ENCODE results near the gene PHYHIPL. TPM values are rescaled to one million over a fixed set of nuclear protein-coding genes. Genes with fewer than 3 reads are reported as not detected.

Gene PHYHIPL
- total and polyA plus RNA-seq, 10 donors: 0.03 to 0.04 TPM; not detected in 8

DNA sequence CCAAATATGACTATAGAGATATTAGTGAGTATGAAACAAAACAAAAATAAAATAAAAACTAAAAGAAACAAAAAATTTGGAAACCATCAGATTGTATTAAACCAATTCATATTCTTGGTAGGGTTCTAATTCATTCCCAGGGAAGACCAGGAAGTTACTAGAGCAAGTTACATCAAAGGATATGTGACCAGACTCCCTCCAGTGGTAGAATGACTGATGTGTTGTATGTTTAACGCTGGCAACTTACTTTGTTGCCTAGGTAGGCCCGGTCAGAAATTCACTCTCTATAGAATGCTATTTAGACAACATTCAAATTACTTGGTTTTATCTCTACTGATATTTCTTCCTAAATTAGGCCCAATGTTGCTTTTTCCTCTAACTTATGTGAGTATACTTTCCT lies 5.2 kb downstream of the PHYHIPL start:
- 21 to 34% (median 29%) methylated on average over 2 of the region's 2 CpGs for WGBS, 5 donors
- Histone ChIP-seq H3K9me3 (peaks cover 0 to 4% (median 0%) of the 10 kb centered on the region in 8 donors), H3K4me1 (peaks cover 0 to 8% (median 2%) of the 10 kb centered on the region in 6 donors), H3K27ac (no peak overlapping the region), H3K27me3 (replicated peaks in 1 of 7) (peaks cover 0 to 22% (median 12%) of the 10 kb centered on the region in 7 donors), H3K36me3 (no peaks in the 10 kb centered on the region), H3K4me3 (no peak overlapping the region)
- intact Hi-C loops (cut with DNase I; ENCODE audit: low total_unique reads): no loop called here
- no peak for DNase-seq
- TF ChIP-seq, protein P1, sequence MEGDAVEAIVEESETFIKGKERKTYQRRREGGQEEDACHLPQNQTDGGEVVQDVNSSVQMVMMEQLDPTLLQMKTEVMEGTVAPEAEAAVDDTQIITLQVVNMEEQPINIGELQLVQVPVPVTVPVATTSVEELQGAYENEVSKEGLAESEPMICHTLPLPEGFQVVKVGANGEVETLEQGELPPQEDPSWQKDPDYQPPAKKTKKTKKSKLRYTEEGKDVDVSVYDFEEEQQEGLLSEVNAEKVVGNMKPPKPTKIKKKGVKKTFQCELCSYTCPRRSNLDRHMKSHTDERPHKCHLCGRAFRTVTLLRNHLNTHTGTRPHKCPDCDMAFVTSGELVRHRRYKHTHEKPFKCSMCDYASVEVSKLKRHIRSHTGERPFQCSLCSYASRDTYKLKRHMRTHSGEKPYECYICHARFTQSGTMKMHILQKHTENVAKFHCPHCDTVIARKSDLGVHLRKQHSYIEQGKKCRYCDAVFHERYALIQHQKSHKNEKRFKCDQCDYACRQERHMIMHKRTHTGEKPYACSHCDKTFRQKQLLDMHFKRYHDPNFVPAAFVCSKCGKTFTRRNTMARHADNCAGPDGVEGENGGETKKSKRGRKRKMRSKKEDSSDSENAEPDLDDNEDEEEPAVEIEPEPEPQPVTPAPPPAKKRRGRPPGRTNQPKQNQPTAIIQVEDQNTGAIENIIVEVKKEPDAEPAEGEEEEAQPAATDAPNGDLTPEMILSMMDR (IDR thresholded peaks at IDR 0.05 in 8 of 11, conservative IDR thresholded peaks at IDR 0.05 in 3 of 11): peak in 4 of 11 experiments; percentile 12 to 35 (median 17)
- TF ChIP-seq POLR2A (IDR thresholded peaks at IDR 0.05): no peak

DNA sequence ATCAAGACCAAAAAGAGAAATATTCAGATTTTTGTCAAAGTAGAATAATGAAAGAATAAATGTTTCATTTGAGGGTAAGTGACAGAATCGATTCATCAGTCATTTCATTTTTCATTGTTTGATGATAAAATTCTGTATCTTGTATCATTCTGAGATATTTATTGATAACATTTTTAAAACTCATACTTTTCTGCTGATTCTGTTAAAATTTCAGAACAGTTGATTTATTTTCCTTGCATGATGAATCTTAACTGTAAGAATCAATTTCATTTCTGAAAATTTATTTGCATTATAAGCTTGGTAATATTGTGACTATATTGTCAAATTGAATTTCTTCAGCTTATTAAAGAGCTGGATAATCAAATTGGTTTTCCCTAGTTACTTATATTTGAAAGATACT lies 13.9 kb downstream of the PHYHIPL start:
- H3K27me3 ChIP-seq (replicated peaks in 1 of 7): no peaks in the 10 kb centered on the region
- no peaks in the 10 kb centered on the region for H3K4me1 ChIP-seq
- TF ChIP-seq, protein P1 (IDR thresholded peaks at IDR 0.05 in 8 of 11, conservative IDR thresholded peaks at IDR 0.05 in 3 of 11): no peak
- TF ChIP-seq POLR2A (IDR thresholded peaks at IDR 0.05): no peak
- no peak for TF ChIP-seq POLR2AphosphoS5 (IDR thresholded peaks at IDR 0.05)
- no peak for DNase-seq
- H3K36me3 ChIP-seq: no peaks in the 10 kb centered on the region
- 83 to 86% (median 86%) methylated on average over 1 of the region's 1 CpG for WGBS, 5 donors
- intact Hi-C loops (cut with DNase I; ENCODE audit: low total_unique reads): no loop called here
- H3K4me3 ChIP-seq: no peak overlapping the region
- peaks cover 0 to 4% (median 0%) of the 10 kb centered on the region in 8 donors for H3K9me3 ChIP-seq
- H3K27ac ChIP-seq: no peak overlapping the region

DNA sequence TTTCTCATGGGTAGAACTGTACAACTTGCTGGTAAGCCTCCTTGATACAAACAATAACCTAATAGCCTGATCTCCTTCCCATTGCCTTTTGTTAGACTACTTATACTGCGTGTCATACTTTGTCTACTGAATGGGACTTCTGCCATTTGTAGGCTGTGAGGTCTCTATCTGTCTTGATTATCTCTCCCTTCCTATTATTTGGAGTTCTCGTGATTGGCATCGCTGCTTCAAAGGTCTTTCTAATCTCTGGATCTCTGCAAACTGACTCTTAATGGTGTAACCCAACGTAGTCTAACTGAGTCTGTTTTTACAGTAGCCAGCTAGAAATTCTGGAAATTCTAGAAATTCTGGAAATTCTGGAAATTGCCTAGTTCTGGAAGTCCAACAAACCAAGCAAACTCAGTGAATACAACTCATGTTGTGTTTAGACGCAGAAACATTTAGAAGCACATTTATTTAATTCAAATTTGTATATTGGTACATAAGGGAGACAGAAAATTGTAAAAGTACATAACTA lies 29.8 kb downstream of the PHYHIPL start:
- DNase-seq: no peak
- H3K27me3 ChIP-seq (replicated peaks in 1 of 7): no peaks in the 10 kb centered on the region

DNA sequence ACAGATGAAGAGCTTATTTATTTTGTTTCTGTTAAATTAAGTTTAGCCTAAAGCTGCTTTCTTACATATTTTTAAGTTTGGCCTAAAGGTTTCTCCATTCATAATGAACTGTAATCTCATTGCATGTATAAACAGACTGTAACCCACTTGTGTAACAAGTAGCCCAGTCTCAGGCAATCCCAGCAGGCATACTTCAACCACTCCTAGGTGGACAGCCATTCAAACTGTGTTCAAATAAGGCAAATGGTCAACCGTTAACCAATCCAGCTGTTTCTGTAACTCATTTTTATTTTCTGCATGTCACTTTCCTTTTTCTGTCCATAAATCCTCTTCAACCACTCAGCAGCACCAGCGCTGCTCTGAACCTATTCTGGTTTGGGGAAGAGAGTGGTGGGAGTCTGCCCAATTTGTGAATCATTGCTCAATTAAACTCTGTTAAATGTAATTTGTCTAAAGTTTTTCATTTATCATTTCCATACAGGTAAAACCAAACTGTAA lies 35.9 kb downstream of the PHYHIPL start:
- no peaks in the 10 kb centered on the region for H3K36me3 ChIP-seq
- no peak overlapping the region for H3K4me3 ChIP-seq
- H3K4me1 ChIP-seq: no peaks in the 10 kb centered on the region
- TF ChIP-seq, protein P1 (IDR thresholded peaks at IDR 0.05 in 8 of 11, conservative IDR thresholded peaks at IDR 0.05 in 3 of 11): no peak
- no peak for TF ChIP-seq POLR2AphosphoS5 (IDR thresholded peaks at IDR 0.05)
- no peak for TF ChIP-seq POLR2A (IDR thresholded peaks at IDR 0.05)
- DNase-seq: no peak
- no peak overlapping the region for H3K27ac ChIP-seq
- 74 to 81% (median 75%) methylated on average over 2 of the region's 2 CpGs for WGBS, 5 donors
- intact Hi-C loops (cut with DNase I; ENCODE audit: low total_unique reads): no loop called here
- peaks cover 0 to 8% (median 0%) of the 10 kb centered on the region in 8 donors for H3K9me3 ChIP-seq
- H3K27me3 ChIP-seq (replicated peaks in 1 of 7): no peaks in the 10 kb centered on the region

More for the DNA sequence above, 29.8 kb downstream of the PHYHIPL start:
- peaks cover 0 to 14% (median 0%) of the 10 kb centered on the region in 8 donors for H3K9me3 ChIP-seq
- H3K4me1 ChIP-seq: no peaks in the 10 kb centered on the region
- no peak overlapping the region for H3K27ac ChIP-seq
- H3K36me3 ChIP-seq: no peaks in the 10 kb centered on the region
- intact Hi-C loops (cut with DNase I; ENCODE audit: low total_unique reads): no loop called here
- TF ChIP-seq POLR2AphosphoS5 (IDR thresholded peaks at IDR 0.05): no peak
- TF ChIP-seq, protein P1 (IDR thresholded peaks at IDR 0.05 in 8 of 11, conservative IDR thresholded peaks at IDR 0.05 in 3 of 11): no peak
- no peak for TF ChIP-seq POLR2A (IDR thresholded peaks at IDR 0.05)
- 83 to 92% (median 89%) methylated on average over 5 of the region's 5 CpGs for WGBS, 5 donors
- no peak overlapping the region for H3K4me3 ChIP-seq
